ENCODE data around the gene LMNTD1.

Gene LMNTD1

GRCh38 chr12:25552681-25553080 is 402 bp downstream of the LMNTD1 start:
- DNase-seq (ENCODE audit: low spot score), result no peak

- no peak for DNase-seq (ENCODE audit: low spot score)
These were observed 2.9 kb downstream of the LMNTD1 start for GRCh38 chr12:25550186-25550585.

GRCh38 chr12:25549120-25549519 is 4.0 kb downstream of the LMNTD1 start:
- no peak for DNase-seq (ENCODE audit: low spot score)

- DNase-seq (ENCODE audit: low spot score), result no peak
These were observed 6.8 kb downstream of the LMNTD1 start for GRCh38 chr12:25546318-25546717.

- DNase-seq (ENCODE audit: low spot score), result no peak
These were observed 19.9 kb downstream of the LMNTD1 start for GRCh38 chr12:25533150-25533549.

- no peak for DNase-seq (ENCODE audit: low spot score)
These were observed 21.5 kb downstream of the LMNTD1 start for GRCh38 chr12:25531502-25532052.

- DNase-seq (ENCODE audit: low spot score), result no peak
These were observed 23.3 kb downstream of the LMNTD1 start for GRCh38 chr12:25529738-25530137.

GRCh38 chr12:25526778-25527177 is 26.3 kb downstream of the LMNTD1 start:
- no peak for DNase-seq (ENCODE audit: low spot score)

GRCh38 chr12:25524366-25524765 is 28.7 kb downstream of the LMNTD1 start:
- DNase-seq (ENCODE audit: low spot score), result no peak

- no peak for DNase-seq (ENCODE audit: low spot score)
These were observed 31.3 kb downstream of the LMNTD1 start for GRCh38 chr12:25521625-25522256.

GRCh38 chr12:25518512-25518911 is 34.6 kb downstream of the LMNTD1 start:
- DNase-seq (ENCODE audit: low spot score), result no peak

- DNase-seq (ENCODE audit: low spot score), result no peak
These were observed 48.3 kb downstream of the LMNTD1 start for GRCh38 chr12:25504744-25505143.

GRCh38 chr12:25503666-25504065 is 49.4 kb downstream of the LMNTD1 start:
- no peak for DNase-seq (ENCODE audit: low spot score)

- DNase-seq (ENCODE audit: low spot score), result no peak
These were observed 50.5 kb downstream of the LMNTD1 start for GRCh38 chr12:25502596-25502995.

- DNase-seq (ENCODE audit: low spot score), result no peak
These were observed 51.0 kb downstream of the LMNTD1 start for GRCh38 chr12:25502118-25502517.

- DNase-seq (ENCODE audit: low spot score), result no peak
These were observed 51.5 kb downstream of the LMNTD1 start for GRCh38 chr12:25501549-25501948.

- no peak for DNase-seq (ENCODE audit: low spot score)
These were observed 52.4 kb downstream of the LMNTD1 start for GRCh38 chr12:25500651-25501050.

GRCh38 chr12:25497021-25497420 is 56.1 kb downstream of the LMNTD1 start:
- DNase-seq (ENCODE audit: low spot score), result no peak

- no peak for DNase-seq (ENCODE audit: low spot score)
These were observed 56.9 kb downstream of the LMNTD1 start for GRCh38 chr12:25496098-25496587.

GRCh38 chr12:25495331-25496097 is 57.6 kb downstream of the LMNTD1 start:
- no peak for DNase-seq (ENCODE audit: low spot score)

- no peak for DNase-seq (ENCODE audit: low spot score)
These were observed 58.2 kb downstream of the LMNTD1 start for GRCh38 chr12:25494926-25495325.

GRCh38 chr12:25493682-25494081 is 59.4 kb downstream of the LMNTD1 start:
- no peak for DNase-seq (ENCODE audit: low spot score)

All from left forelimb (tissue), 1 donor.